ENCODE data around the gene CLCNKB.

DNA sequence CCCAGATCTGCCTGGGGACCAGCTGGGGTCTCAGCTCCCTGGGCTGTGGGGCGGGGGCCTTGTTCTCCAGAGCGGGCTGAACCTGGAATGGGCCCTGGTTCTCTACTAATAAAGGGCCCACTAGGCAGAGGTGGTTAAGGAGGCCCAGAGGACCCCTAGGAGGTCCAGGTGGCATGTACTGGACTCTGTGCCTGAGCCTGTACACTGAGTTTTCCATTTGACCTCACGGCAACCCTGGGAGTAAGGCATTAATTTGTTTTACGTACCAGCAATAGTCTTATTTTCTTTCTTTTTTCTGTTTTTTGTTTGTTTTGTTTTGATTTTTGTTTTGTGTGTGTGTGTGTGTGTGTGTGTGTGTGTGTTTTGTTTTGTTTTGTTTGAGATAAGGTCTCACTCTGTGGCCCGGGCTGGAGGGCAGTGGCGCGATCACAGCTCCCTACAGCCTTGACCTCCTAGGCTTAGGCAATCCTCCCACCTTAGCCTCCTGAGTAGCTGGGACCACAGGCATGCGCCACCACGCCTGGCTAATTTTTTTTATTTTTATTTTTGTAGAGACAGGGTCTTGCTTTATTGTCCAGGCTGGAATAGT lies 49.4 kb downstream of the CLCNKB start:
- TF ChIP-seq, protein P1, sequence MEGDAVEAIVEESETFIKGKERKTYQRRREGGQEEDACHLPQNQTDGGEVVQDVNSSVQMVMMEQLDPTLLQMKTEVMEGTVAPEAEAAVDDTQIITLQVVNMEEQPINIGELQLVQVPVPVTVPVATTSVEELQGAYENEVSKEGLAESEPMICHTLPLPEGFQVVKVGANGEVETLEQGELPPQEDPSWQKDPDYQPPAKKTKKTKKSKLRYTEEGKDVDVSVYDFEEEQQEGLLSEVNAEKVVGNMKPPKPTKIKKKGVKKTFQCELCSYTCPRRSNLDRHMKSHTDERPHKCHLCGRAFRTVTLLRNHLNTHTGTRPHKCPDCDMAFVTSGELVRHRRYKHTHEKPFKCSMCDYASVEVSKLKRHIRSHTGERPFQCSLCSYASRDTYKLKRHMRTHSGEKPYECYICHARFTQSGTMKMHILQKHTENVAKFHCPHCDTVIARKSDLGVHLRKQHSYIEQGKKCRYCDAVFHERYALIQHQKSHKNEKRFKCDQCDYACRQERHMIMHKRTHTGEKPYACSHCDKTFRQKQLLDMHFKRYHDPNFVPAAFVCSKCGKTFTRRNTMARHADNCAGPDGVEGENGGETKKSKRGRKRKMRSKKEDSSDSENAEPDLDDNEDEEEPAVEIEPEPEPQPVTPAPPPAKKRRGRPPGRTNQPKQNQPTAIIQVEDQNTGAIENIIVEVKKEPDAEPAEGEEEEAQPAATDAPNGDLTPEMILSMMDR (IDR thresholded peaks at IDR 0.05): no peak
- TF ChIP-seq, protein P2, sequence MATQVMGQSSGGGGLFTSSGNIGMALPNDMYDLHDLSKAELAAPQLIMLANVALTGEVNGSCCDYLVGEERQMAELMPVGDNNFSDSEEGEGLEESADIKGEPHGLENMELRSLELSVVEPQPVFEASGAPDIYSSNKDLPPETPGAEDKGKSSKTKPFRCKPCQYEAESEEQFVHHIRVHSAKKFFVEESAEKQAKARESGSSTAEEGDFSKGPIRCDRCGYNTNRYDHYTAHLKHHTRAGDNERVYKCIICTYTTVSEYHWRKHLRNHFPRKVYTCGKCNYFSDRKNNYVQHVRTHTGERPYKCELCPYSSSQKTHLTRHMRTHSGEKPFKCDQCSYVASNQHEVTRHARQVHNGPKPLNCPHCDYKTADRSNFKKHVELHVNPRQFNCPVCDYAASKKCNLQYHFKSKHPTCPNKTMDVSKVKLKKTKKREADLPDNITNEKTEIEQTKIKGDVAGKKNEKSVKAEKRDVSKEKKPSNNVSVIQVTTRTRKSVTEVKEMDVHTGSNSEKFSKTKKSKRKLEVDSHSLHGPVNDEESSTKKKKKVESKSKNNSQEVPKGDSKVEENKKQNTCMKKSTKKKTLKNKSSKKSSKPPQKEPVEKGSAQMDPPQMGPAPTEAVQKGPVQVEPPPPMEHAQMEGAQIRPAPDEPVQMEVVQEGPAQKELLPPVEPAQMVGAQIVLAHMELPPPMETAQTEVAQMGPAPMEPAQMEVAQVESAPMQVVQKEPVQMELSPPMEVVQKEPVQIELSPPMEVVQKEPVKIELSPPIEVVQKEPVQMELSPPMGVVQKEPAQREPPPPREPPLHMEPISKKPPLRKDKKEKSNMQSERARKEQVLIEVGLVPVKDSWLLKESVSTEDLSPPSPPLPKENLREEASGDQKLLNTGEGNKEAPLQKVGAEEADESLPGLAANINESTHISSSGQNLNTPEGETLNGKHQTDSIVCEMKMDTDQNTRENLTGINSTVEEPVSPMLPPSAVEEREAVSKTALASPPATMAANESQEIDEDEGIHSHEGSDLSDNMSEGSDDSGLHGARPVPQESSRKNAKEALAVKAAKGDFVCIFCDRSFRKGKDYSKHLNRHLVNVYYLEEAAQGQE (IDR thresholded peaks at IDR 0.05; ENCODE audit: insufficient read depth in 1 of 2, low read depth in 2 of 2, low read length in 1 of 2): no peak
- no peak for TF ChIP-seq POLR2AphosphoS5 (IDR thresholded peaks at IDR 0.05; ENCODE audit: low read depth, low read length)
